ENCODE results near the gene PDCD1.
A peak's percentile ranks its signal among the peaks of the same experiment; 100 is the strongest.

Gene PDCD1

GRCh38 chr2:241860184-241861078 lies 1.7 kb upstream of the PDCD1 start:
- DNase-seq (ENCODE audit: extremely low read depth, low read depth) = no peak
- TF ChIP-seq CTCF (IDR thresholded peaks at IDR 0.05; ENCODE audit: low read depth, low read length) = no peak

- TF ChIP-seq CTCF (IDR thresholded peaks at IDR 0.05; ENCODE audit: low read depth, low read length) = peak; percentile 25
- no peak for DNase-seq (ENCODE audit: extremely low read depth, low read depth)
These were observed 916 bp upstream of the PDCD1 start for GRCh38 chr2:241859436-241860183.

- DNase-seq (ENCODE audit: extremely low read depth, low read depth) = no peak
- no peak for TF ChIP-seq CTCF (IDR thresholded peaks at IDR 0.05; ENCODE audit: low read depth, low read length)
These were observed 332 bp upstream of the PDCD1 start for GRCh38 chr2:241859017-241859435.

- DNase-seq (ENCODE audit: extremely low read depth, low read depth) = no peak
- TF ChIP-seq CTCF (IDR thresholded peaks at IDR 0.05; ENCODE audit: low read depth, low read length) = no peak
These were observed 1.0 kb downstream of the PDCD1 start for GRCh38 chr2:241857572-241858121.

- no peak for TF ChIP-seq CTCF (IDR thresholded peaks at IDR 0.05; ENCODE audit: low read depth, low read length)
- no peak for DNase-seq (ENCODE audit: extremely low read depth, low read depth)
These were observed 1.6 kb downstream of the PDCD1 start for GRCh38 chr2:241857041-241857541.

GRCh38 chr2:241855888-241856422 lies 2.7 kb downstream of the PDCD1 start:
- TF ChIP-seq CTCF (IDR thresholded peaks at IDR 0.05; ENCODE audit: low read depth, low read length) = no peak
- DNase-seq (ENCODE audit: extremely low read depth, low read depth) = no peak

Data from AG09319 (cell line).